Measurements from ENCODE around the gene RASA3. TPM values are rescaled to one million over a fixed set of nuclear protein-coding genes. Genes with fewer than 3 reads are reported as not detected.

The RASA3 gene
- polyA plus RNA-seq, 1 donor from 2014 or later = 8.5 TPM

GRCh38 chr13:114030666-114031610 lies 101.5 kb downstream of the RASA3 start:
- Histone ChIP-seq H2AFZ (ENCODE audit: low read depth, low read length) (no peak overlapping the region), H3K9me3 (ENCODE audit: low read length) (no peaks in the 10 kb centered on the region), H3K4me2 (ENCODE audit: low read length) (no peak overlapping the region), H3K9me2 (ENCODE audit: insufficient read depth, low read length) (no peaks in the 10 kb centered on the region), H3K9ac (ENCODE audit: low read length) (no peak overlapping the region), H3K27me3 (ENCODE audit: insufficient read depth, low read depth, low read length) (no peaks in the 10 kb centered on the region), H3F3A (ENCODE audit: insufficient read depth, low read length, poor library complexity, severe bottlenecking) (no peaks in the 10 kb centered on the region), H3K36me3 (ENCODE audit: insufficient read depth, low read length) (no peaks in the 10 kb centered on the region), H3K79me2 (replicated peaks; ENCODE audit: insufficient read depth, low read length) (no peaks in the 10 kb centered on the region), H3K27ac (ENCODE audit: low read length) (no peak overlapping the region), H4K20me1 (ENCODE audit: insufficient read depth) (no peaks in the 10 kb centered on the region), H3K4me3 (ENCODE audit: low read length) (no peak overlapping the region)
- TF ChIP-seq RAD21 (conservative IDR thresholded peaks at IDR 0.05) (no peak), REST (IDR thresholded peaks at IDR 0.05; ENCODE audit: borderline replicate concordance) (no peak), POLR2AphosphoS5 (IDR thresholded peaks at IDR 0.05) (no peak), CTCF (IDR thresholded peaks at IDR 0.05; ENCODE audit: poor library complexity, severe bottlenecking) (no peak), MXI1 (conservative IDR thresholded peaks at IDR 0.05; ENCODE audit: poor library complexity, severe bottlenecking) (no peak), TAF1 (IDR thresholded peaks at IDR 0.05; ENCODE audit: low read depth) (no peak), EZH2 (IDR thresholded peaks at IDR 0.05; ENCODE audit: borderline replicate concordance, insufficient read depth, low read length, poor library complexity, severe bottlenecking) (no peak), SMC3 (conservative IDR thresholded peaks at IDR 0.05; ENCODE audit: poor library complexity) (no peak), EP300 (conservative IDR thresholded peaks at IDR 0.05; ENCODE audit: poor library complexity, severe bottlenecking) (no peak)

GRCh38 chr13:114029866-114030625 lies 102.4 kb downstream of the RASA3 start:
- Histone ChIP-seq H2AFZ (ENCODE audit: low read depth, low read length) (no peak overlapping the region), H3K27ac (ENCODE audit: low read length) (no peak overlapping the region), H3K4me2 (ENCODE audit: low read length) (no peak overlapping the region), H3K4me3 (ENCODE audit: low read length) (no peak overlapping the region), H3K9ac (ENCODE audit: low read length) (no peak overlapping the region), H4K20me1 (ENCODE audit: insufficient read depth) (no peaks in the 10 kb centered on the region), H3K27me3 (ENCODE audit: insufficient read depth, low read depth, low read length) (no peaks in the 10 kb centered on the region), H3K36me3 (ENCODE audit: insufficient read depth, low read length) (no peaks in the 10 kb centered on the region), H3F3A (ENCODE audit: insufficient read depth, low read length, poor library complexity, severe bottlenecking) (no peaks in the 10 kb centered on the region), H3K9me2 (ENCODE audit: insufficient read depth, low read length) (no peaks in the 10 kb centered on the region), H3K9me3 (ENCODE audit: low read length) (no peaks in the 10 kb centered on the region), H3K79me2 (replicated peaks; ENCODE audit: insufficient read depth, low read length) (no peaks in the 10 kb centered on the region)
- TF ChIP-seq EP300 (conservative IDR thresholded peaks at IDR 0.05; ENCODE audit: poor library complexity, severe bottlenecking) (no peak), TAF1 (IDR thresholded peaks at IDR 0.05; ENCODE audit: low read depth) (no peak), REST (IDR thresholded peaks at IDR 0.05; ENCODE audit: borderline replicate concordance) (no peak), RAD21 (conservative IDR thresholded peaks at IDR 0.05) (no peak), MXI1 (conservative IDR thresholded peaks at IDR 0.05; ENCODE audit: poor library complexity, severe bottlenecking) (no peak)
